ENCODE results near the gene SP7. TPM values are rescaled to one million over a fixed set of nuclear protein-coding genes. Genes with fewer than 3 reads are reported as not detected.

Gene SP7
- total and polyA plus RNA-seq, 2 experiments from 2014 or later: 0.17 TPM; not detected in 1

- peak; percentile 65 for TF ChIP-seq ETS1 (IDR thresholded peaks at IDR 0.05)
Measured at GRCh38 chr12:53379389-53380103, 43.4 kb upstream of the SP7 start (continued).

DNA sequence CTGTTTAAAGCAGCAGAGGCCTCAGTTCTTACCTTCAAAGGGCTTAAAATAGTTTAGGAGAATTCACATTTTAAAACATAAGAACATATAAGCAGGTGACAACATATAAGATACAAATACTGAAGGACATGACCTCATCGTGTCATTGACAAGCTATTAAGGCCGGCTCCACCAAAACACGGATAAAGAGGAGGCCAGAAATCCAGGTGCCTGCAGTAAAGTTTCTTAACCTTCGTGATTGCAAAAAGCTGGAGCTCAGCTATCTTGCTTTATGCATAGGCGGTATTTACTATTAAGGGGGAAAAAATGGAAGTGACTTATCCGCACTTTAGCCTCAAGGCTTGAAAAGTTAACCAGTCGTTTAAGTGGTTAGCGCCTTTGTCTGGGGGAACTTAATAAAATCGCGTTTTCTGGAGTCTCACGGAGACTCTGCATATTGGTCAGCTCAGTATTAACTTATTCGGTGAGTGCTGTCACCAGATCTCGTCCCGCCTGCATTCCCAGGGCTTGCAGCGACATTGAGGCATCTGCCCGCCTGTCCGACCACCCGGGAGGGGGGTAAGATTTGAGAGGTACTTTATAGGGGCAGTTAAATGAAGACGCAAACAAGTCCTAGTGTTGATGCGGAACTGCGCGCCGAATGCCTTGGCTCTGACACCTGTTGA lies 42.7 kb upstream of the SP7 start:
- Histone ChIP-seq H3K27me3 (ENCODE audit: insufficient read depth) (no peaks in the 10 kb centered on the region), H2AFZ (peak overlapping the region; percentile 9; the same call in 1 of the 2 replicates), H3F3A (replicated peaks; ENCODE audit: low read depth) (0 out of 2 replicates have a peak, but pooled peaks cover 6% of the 10 kb centered on the region), H3K9me2 (ENCODE audit: insufficient read depth) (no peaks in the 10 kb centered on the region), H3K36me3 (ENCODE audit: insufficient read depth) (peaks cover 20% of the 10 kb centered on the region; the same call in 1 of the 2 replicates), H3K4me1 (ENCODE audit: insufficient read depth) (peaks cover 16% of the 10 kb centered on the region), H3K27ac (ENCODE audit: low read depth) (peak overlapping the region; percentile 78), H4K20me1 (replicated peaks; ENCODE audit: insufficient read depth) (no peaks in the 10 kb centered on the region; the same call in 1 of the 2 replicates), H3K4me3 (peak overlapping the region; percentile 44), H3K79me2 (replicated peaks; ENCODE audit: insufficient read depth) (peaks cover 28% of the 10 kb centered on the region), H3K4me2 (peak overlapping the region; percentile 48)
- Mint-ChIP-seq H3K27ac (no peak overlapping the region), H3K4me3 (no peak overlapping the region), H3K36me3 (ENCODE audit: low read depth) (peaks cover 31% of the 10 kb centered on the region), H3K9me3 (no peaks in the 10 kb centered on the region; the same call in 2 of the 3 replicates), H3K4me1 (peaks cover 29% of the 10 kb centered on the region), H3K27me3 (ENCODE audit: insufficient read depth, low read depth, poor library complexity) (peaks cover 4% of the 10 kb centered on the region)
- TF ChIP-seq JUNB (IDR thresholded peaks at IDR 0.05; ENCODE audit: unreplicated experiment) (no peak), ZNF462 (CRISPR knock-in tag; IDR thresholded peaks at IDR 0.05) (no peak), CTCF (conservative IDR thresholded peaks at IDR 0.05; ENCODE audit: low read depth in 2 of 2) (no peak), CREB1 (CRISPR knock-in tag; IDR thresholded peaks at IDR 0.05; ENCODE audit: low read depth) (no peak), ZNF331 (CRISPR knock-in tag; IDR thresholded peaks at IDR 0.05; ENCODE audit: low read depth) (no peak), STAT1 (IDR thresholded peaks at IDR 0.05; ENCODE audit: unreplicated experiment) (no peak), ETS1 (IDR thresholded peaks at IDR 0.05) (no peak)
- TF ChIP-seq, protein P1, sequence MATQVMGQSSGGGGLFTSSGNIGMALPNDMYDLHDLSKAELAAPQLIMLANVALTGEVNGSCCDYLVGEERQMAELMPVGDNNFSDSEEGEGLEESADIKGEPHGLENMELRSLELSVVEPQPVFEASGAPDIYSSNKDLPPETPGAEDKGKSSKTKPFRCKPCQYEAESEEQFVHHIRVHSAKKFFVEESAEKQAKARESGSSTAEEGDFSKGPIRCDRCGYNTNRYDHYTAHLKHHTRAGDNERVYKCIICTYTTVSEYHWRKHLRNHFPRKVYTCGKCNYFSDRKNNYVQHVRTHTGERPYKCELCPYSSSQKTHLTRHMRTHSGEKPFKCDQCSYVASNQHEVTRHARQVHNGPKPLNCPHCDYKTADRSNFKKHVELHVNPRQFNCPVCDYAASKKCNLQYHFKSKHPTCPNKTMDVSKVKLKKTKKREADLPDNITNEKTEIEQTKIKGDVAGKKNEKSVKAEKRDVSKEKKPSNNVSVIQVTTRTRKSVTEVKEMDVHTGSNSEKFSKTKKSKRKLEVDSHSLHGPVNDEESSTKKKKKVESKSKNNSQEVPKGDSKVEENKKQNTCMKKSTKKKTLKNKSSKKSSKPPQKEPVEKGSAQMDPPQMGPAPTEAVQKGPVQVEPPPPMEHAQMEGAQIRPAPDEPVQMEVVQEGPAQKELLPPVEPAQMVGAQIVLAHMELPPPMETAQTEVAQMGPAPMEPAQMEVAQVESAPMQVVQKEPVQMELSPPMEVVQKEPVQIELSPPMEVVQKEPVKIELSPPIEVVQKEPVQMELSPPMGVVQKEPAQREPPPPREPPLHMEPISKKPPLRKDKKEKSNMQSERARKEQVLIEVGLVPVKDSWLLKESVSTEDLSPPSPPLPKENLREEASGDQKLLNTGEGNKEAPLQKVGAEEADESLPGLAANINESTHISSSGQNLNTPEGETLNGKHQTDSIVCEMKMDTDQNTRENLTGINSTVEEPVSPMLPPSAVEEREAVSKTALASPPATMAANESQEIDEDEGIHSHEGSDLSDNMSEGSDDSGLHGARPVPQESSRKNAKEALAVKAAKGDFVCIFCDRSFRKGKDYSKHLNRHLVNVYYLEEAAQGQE (IDR thresholded peaks at IDR 0.05; ENCODE audit: unreplicated experiment): no peak
- DNase-seq (ENCODE audit: low spot score) (peak; percentile 39), ATAC-seq (peak; percentile 0; the same call in 2 of the 3 replicates)
